HCT116 (cell line): ENCODE results near the gene SLC9C2. TPM values are rescaled to one million over a fixed set of nuclear protein-coding genes. Genes with fewer than 3 reads are reported as not detected.

Experiments
- ATAC-seq: fragments of 200-7000 bp; cut with Tn5 transposase; 2 replicates; pipeline ENCODE4 v1.9.1; 2020; ENCODE audit warnings: mild to moderate bottlenecking, moderate library complexity
- BruUV-seq: library from RNA; stranded (reverse); fragments of 400-500 nt; replicated peaks from 2 replicates; lab custom pipeline; 2021; lab: Mats Ljungman, UMichigan
- CTCF ChIA-PET: fragments of 300-600 bp; sonication (Branson Sonifier 250); formaldehyde crosslinking; loops from one replicate; lab custom pipeline; 2021; ENCODE audit warnings: antibody characterized with exemption; lab: Charles Lee
- POLR2A ChIA-PET: fragments of 300-600, 350-600 bp; sonication (Branson Sonifier 250); formaldehyde crosslinking; loops from one replicate; lab custom pipeline; 2021; ENCODE audit warnings: antibody characterized with exemption; lab: Charles Lee
- RAD21 ChIA-PET, 2 experiments: fragments of 300-600 bp; sonication (Branson Sonifier 250); formaldehyde crosslinking; loops; one replicate each; lab custom pipeline; 2023; ENCODE audit warnings: low total read pairs in 2 of 2; ENCODE audit not compliant: uncharacterized antibody in 2 of 2, unreplicated experiment in 2 of 2, low non-redundant PET in 1 of 2; lab: Charles Lee
- DNase-seq: peaks from one replicate; pipeline ENCODE4 v3.0.0-alpha.2; 2010; ENCODE audit warnings: low read depth, low spot score
- H2AFZ ChIP-seq: fragments of 200-600 bp; shearing (Covaris generic), sonication (generic); 2 replicates; pipeline ENCODE4 v1.6.1; 2017; ENCODE audit warnings: low read depth, mixed run types, mixed read lengths, antibody characterized with exemption, low read length; ENCODE audit not compliant: poor library complexity, severe bottlenecking
- H3K27ac ChIP-seq: 2 replicates; pipeline ENCODE4 v1.5.1; 2012; ENCODE audit warnings: low read depth, low read length
- H3K27me3 ChIP-seq: fragments of 200-600 bp; sonication (generic); 2 replicates; pipeline ENCODE4 v1.6.1; 2016; ENCODE audit warnings: mixed run types, low read length, mixed read lengths; ENCODE audit not compliant: insufficient read depth
- H3K36me3 ChIP-seq, 2 experiments: fragments of 200-500 bp in 1 of 2; fragments of 200-600 bp in 1 of 2; sonication (Bioruptor generic) in 1 of 2; sonication (generic) in 1 of 2; 2 replicates each; pipeline versions ENCODE4 v1.5.1 to v1.6.1; 2014 to 2016; ENCODE audit warnings: low read length in 2 of 2, inconsistent platforms in 1 of 2, mixed read lengths in 1 of 2, mixed run types in 1 of 2; ENCODE audit not compliant: insufficient read depth in 2 of 2, control insufficient read depth in 1 of 2
- H3K4me1 ChIP-seq, 2 experiments: fragments of 200-600 bp in 1 of 2; sonication (generic) in 1 of 2; 2 replicates each; pipeline versions ENCODE4 v1.5.1 to v1.6.1; 2012 to 2017; ENCODE audit warnings: low read length in 2 of 2, inconsistent platforms in 1 of 2, mild to moderate bottlenecking in 1 of 2, mixed read lengths in 1 of 2, mixed run types in 1 of 2, moderate library complexity in 1 of 2; ENCODE audit not compliant: insufficient read depth in 2 of 2, control insufficient read depth in 1 of 2
- H3K4me2 ChIP-seq: fragments of 200-600 bp; sonication (generic); 2 replicates; pipeline ENCODE4 v1.6.1; 2017; ENCODE audit warnings: mixed run types, low read length, mixed read lengths
- H3K4me3 ChIP-seq, 2 experiments: fragments of 200-600 bp in 1 of 2; sonication (generic) in 1 of 2; replicated peaks in 1 of 2; 2 replicates each; pipeline ENCODE4 v1.5.1; 2011 to 2016; ENCODE audit warnings: low read length in 2 of 2, control low read depth in 1 of 2, low read depth in 1 of 2, mild to moderate bottlenecking in 1 of 2, mixed read lengths in 1 of 2, mixed run types in 1 of 2
- H3K79me2 ChIP-seq: fragments of 200-600 bp; sonication (generic); 2 replicates; pipeline ENCODE4 v1.6.1; 2017; ENCODE audit warnings: mild to moderate bottlenecking, mixed run types, low read length, moderate library complexity, mixed read lengths; ENCODE audit not compliant: insufficient read depth
- H3K9ac ChIP-seq: fragments of 200-600 bp; sonication (generic); 2 replicates; pipeline ENCODE4 v1.6.1; 2016; ENCODE audit warnings: low read length, mixed read lengths
- H3K9me2 ChIP-seq: fragments of 200-600 bp; sonication (generic), shearing (Covaris generic); 2 replicates; pipeline ENCODE4 v1.6.1; 2017; ENCODE audit warnings: mixed run types, mild to moderate bottlenecking, moderate library complexity; ENCODE audit not compliant: insufficient read depth
- H3K9me3 ChIP-seq, 2 experiments: fragments of 200-500 bp in 1 of 2; fragments of 200-600 bp in 1 of 2; sonication (Bioruptor generic) in 1 of 2; sonication (generic) in 1 of 2; 2 replicates each; pipeline ENCODE4 v1.6.1; 2014 to 2017; ENCODE audit warnings: low read length in 2 of 2, mixed read lengths in 2 of 2, inconsistent platforms in 1 of 2, low read depth in 1 of 2, mild to moderate bottlenecking in 1 of 2, mixed run types in 1 of 2, moderate library complexity in 1 of 2; ENCODE audit not compliant: control insufficient read depth in 1 of 2, insufficient read depth in 1 of 2
- H4K20me1 ChIP-seq: fragments of 200-600 bp; sonication (generic), shearing (Covaris generic); 2 replicates; pipeline ENCODE4 v1.6.1; 2017; ENCODE audit warnings: mixed run types, mild to moderate bottlenecking, moderate library complexity; ENCODE audit not compliant: insufficient read depth
- ATF3 ChIP-seq: IDR thresholded peaks from 2 replicates; pipeline ENCODE4 v1.6.1; 2012
- EGR1 ChIP-seq: IDR thresholded peaks from 2 replicates; pipeline ENCODE4 v1.6.1; 2012; ENCODE audit warnings: low read depth
- ELF1 ChIP-seq: IDR thresholded peaks from 2 replicates; pipeline ENCODE4 v1.6.1; 2012; ENCODE audit warnings: low read depth, borderline replicate concordance
- EZH2phosphoT487 ChIP-seq: fragments of 200-600 bp; IDR thresholded peaks from 2 replicates; pipeline ENCODE4 v1.6.1; 2018; ENCODE audit warnings: antibody characterized with exemption, borderline replicate concordance
- MAX ChIP-seq: IDR thresholded peaks from 2 replicates; pipeline ENCODE4 v1.6.1; 2012
- POLR2AphosphoS5 ChIP-seq: IDR thresholded peaks from 2 replicates; pipeline ENCODE4 v1.6.1; 2011; ENCODE audit warnings: mild to moderate bottlenecking, low read depth, low read length, moderate library complexity
- SRF ChIP-seq: IDR thresholded peaks from 2 replicates; pipeline ENCODE4 v1.6.1; 2012; ENCODE audit warnings: low read depth
- TCF7L2 ChIP-seq: IDR thresholded peaks from 2 replicates; pipeline ENCODE4 v1.7.0; 2011; ENCODE audit warnings: borderline replicate concordance, inconsistent platforms; ENCODE audit not compliant: insufficient read depth, insufficient read length; ENCODE audit errors: extremely low read depth
- YY1 ChIP-seq: IDR thresholded peaks from 2 replicates; pipeline ENCODE4 v1.6.1; 2011; ENCODE audit warnings: low read length, low read depth, moderate library complexity, mild to moderate bottlenecking; ENCODE audit not compliant: insufficient replicate concordance; ENCODE audit errors: extremely low read depth
- ZBTB33 ChIP-seq: IDR thresholded peaks from 2 replicates; pipeline ENCODE4 v1.6.1; 2011; ENCODE audit warnings: mild to moderate bottlenecking, low read length, moderate library complexity; ENCODE audit not compliant: insufficient replicate concordance; ENCODE audit errors: extremely low read depth
- ZFX ChIP-seq: fragments of 450-650 bp; IDR thresholded peaks from 2 replicates; pipeline ENCODE4 v1.6.1; 2017
- ZNF274 ChIP-seq: fragments of 200-500 bp; sonication (Bioruptor generic); IDR thresholded peaks from 2 replicates; pipeline ENCODE4 v1.6.1; 2014; ENCODE audit warnings: mild to moderate bottlenecking, low read depth, low read length, inconsistent platforms
- intact Hi-C: fragments of 100-400 bp; cut with micrococcal nuclease; formaldehyde crosslinking; loops from 2 replicates; pipeline ENCODE4 v1.10.0; 2022
- total RNA-seq: library from RNA; stranded (reverse); gene quantifications from one replicate; pipeline ENCODE4 v1.2.1, GENCODE V29; 2021; ENCODE audit not compliant: unreplicated experiment

Gene SLC9C2
- total RNA-seq, 1 experiment from 2014 or later: not detected

GRCh38 chr1:173478094-173478674 lies 124.7 kb downstream of the SLC9C2 start:
- ChIA-PET CTCF (no interaction called here), RAD21 (no interaction called here), POLR2A (no interaction called here)
- H3K27me3 ChIP-seq: no peaks in the 10 kb centered on the region
- peak overlapping the region; percentile 81 to 90 for H3K4me3 ChIP-seq
- TF ChIP-seq POLR2AphosphoS5 (0 out of 2 replicates have a peak, but pooled peaks have one; percentile 25), MAX (peak; percentile 74), EGR1 (peak; percentile 29), TCF7L2 (no peak)
- H3K36me3 ChIP-seq: peaks cover 30% of the 10 kb centered on the region in 2 experiments
- H3K4me2 ChIP-seq: peak overlapping the region; percentile 92
- no peak overlapping the region for H2AFZ ChIP-seq
- intact Hi-C loops: loop anchor here (5.0 kb wide), 2 partner anchors 46 to 344 kb away; partner anchors contain the start of genes CENPL and DARS2
- peaks cover 57% of the 10 kb centered on the region for H3K79me2 ChIP-seq
- DNase-seq: peak; percentile 12
- TSS peak; percentile 46 for BruUV-seq
- H3K9me2 ChIP-seq: no peaks in the 10 kb centered on the region
- ATAC-seq: no peak
- H3K4me1 ChIP-seq: peaks cover 10 to 35% of the 10 kb centered on the region in 2 experiments
- H3K9ac ChIP-seq: peak overlapping the region; percentile 95
- H4K20me1 ChIP-seq: no peaks in the 10 kb centered on the region; the same call in 1 of the 2 replicates
- peak overlapping the region; percentile 87 for H3K27ac ChIP-seq
- no peaks in the 10 kb centered on the region for H3K9me3 ChIP-seq

- Histone ChIP-seq H3K79me2 (peaks cover 53% of the 10 kb centered on the region), H3K9me2 (no peaks in the 10 kb centered on the region), H3K4me3 (peak within 1 kb of the TSS; percentile 81 to 90), H3K9me3 (no peaks in the 10 kb centered on the region), H3K9ac (peak within 1 kb of the TSS; percentile 95), H3K36me3 (peaks cover 23% of the 10 kb centered on the region in 2 experiments), H4K20me1 (no peaks in the 10 kb centered on the region; the same call in 1 of the 2 replicates), H3K27me3 (no peaks in the 10 kb centered on the region), H3K4me1 (peaks cover 10 to 36% of the 10 kb centered on the region in 2 experiments), H3K4me2 (peak within 1 kb of the TSS; percentile 92), H2AFZ (no peak within 1 kb of the TSS), H3K27ac (peak within 1 kb of the TSS; percentile 87)
- CTCF ChIA-PET: no interaction called here
- BruUV-seq: no TSS peak
- RAD21 ChIA-PET: interaction anchor here in 1 of 2 experiments (0.6 kb wide), 1 partner anchor 186 kb away, joined by 4 read pairs; no protein-coding TSS in a partner anchor
- POLR2A ChIA-PET: no interaction called here
- ATAC-seq (peak; percentile 75), DNase-seq (peak; percentile 2)
- intact Hi-C loops: loop anchor here (5.0 kb wide), 2 partner anchors 45 to 345 kb away; partner anchors contain the start of genes CENPL and DARS2
- TF ChIP-seq TCF7L2 (peak; percentile 31), ZBTB33 (no peak), YY1 (peak; percentile 54), EGR1 (peak; percentile 62; the same call in 1 of the 2 replicates), ELF1 (no peak), ZNF274 (no peak), ATF3 (no peak), ZFX (peak; percentile 81), MAX (peak; percentile 20), EZH2phosphoT487 (no peak), SRF (no peak)
These were observed 125.4 kb downstream of the SLC9C2 start, which contains the start of gene PRDX6 for GRCh38 chr1:173477286-173478093. Gene PRDX6, plus strand, starts transcription at chr1:173477335. Its CDS starts 63 bp downstream, at chr1:173477398.
